ENCODE measurements around the gene DYNC2I2.
A peak's percentile ranks its signal among the peaks of the same experiment; 100 is the strongest.
"Not testable (repeated sequence)": the region's sequence is repeated elsewhere in the genome, so short reads cannot be mapped to it uniquely, and the experiment has no call there.

DYNC2I2 gene

DNA sequence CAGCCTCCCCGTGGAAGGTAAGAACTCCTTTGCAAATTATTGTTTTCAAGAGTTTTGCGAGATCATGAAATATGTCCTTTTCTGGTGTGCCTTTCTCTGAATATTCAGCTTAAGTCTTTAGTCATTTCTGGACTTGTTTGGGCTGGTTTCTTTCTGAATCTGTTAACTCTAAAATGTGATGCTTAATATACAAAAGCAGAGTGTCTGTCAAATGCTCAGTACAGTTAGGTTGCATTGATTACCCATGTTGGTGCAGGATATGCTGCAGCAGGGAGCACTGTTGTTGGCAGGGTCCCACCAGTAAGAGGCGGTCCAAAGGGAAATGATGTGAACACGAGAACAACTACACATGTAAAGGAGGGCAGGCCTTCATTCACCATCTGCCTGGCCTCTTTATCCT, 56.5 kb downstream of the DYNC2I2 start:
- no peaks in the 10 kb centered on the region for H3K27me3 Mint-ChIP-seq (ENCODE audit: low read depth)
- no peaks in the 10 kb centered on the region for H3K9me3 Mint-ChIP-seq
- no peaks in the 10 kb centered on the region for H3K4me1 Mint-ChIP-seq
- H3K36me3 Mint-ChIP-seq (ENCODE audit: low read depth) = peaks cover 70% of the 10 kb centered on the region
- TF ChIP-seq CTCF (IDR thresholded peaks at IDR 0.05; ENCODE audit: unreplicated experiment in 3 of 3) = no peak
- H3K4me3 Mint-ChIP-seq = no peak overlapping the region
- peak overlapping the region in 1 of 3 experiments; percentile 71 for H3K27ac Mint-ChIP-seq

GRCh38 chr9:128595471-128595870, 61.2 kb downstream of the DYNC2I2 start:
- H3K4me3 Mint-ChIP-seq = no peak overlapping the region
- peaks cover 73% of the 10 kb centered on the region for H3K36me3 Mint-ChIP-seq (ENCODE audit: low read depth)
- H3K27ac Mint-ChIP-seq = no peak overlapping the region
- no peaks in the 10 kb centered on the region for H3K9me3 Mint-ChIP-seq
- H3K4me1 Mint-ChIP-seq = no peaks in the 10 kb centered on the region
- no peaks in the 10 kb centered on the region for H3K27me3 Mint-ChIP-seq (ENCODE audit: low read depth)
- no peak for TF ChIP-seq CTCF (IDR thresholded peaks at IDR 0.05; ENCODE audit: unreplicated experiment in 3 of 3)

DNA sequence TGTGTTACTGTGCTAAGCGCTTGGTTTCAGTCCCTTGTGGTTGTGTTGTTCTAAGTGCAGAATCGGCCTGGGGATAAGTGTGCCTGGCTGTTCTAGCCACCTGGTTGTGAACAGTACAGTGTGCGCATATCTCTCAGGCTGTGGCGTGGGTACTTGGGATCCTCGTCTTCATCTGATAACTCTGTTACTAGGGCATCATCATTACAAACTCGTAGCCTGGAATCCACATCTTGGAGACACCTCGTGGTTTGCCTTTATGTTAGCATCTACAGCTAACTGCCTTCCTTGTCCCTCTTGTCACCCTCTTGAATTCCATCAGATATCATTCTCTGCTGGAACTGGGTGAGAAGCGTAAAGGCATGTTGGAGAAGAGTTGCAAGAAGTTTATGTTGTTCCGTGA, 62.8 kb downstream of the DYNC2I2 start:
- H3K27ac Mint-ChIP-seq = no peak overlapping the region
- no peaks in the 10 kb centered on the region for H3K27me3 Mint-ChIP-seq (ENCODE audit: low read depth)
- H3K36me3 Mint-ChIP-seq (ENCODE audit: low read depth) = peaks cover 66% of the 10 kb centered on the region
- TF ChIP-seq CTCF (IDR thresholded peaks at IDR 0.05; ENCODE audit: unreplicated experiment in 3 of 3) = no peak
- H3K9me3 Mint-ChIP-seq = no peaks in the 10 kb centered on the region
- no peak overlapping the region for H3K4me3 Mint-ChIP-seq
- no peaks in the 10 kb centered on the region for H3K4me1 Mint-ChIP-seq

DNA sequence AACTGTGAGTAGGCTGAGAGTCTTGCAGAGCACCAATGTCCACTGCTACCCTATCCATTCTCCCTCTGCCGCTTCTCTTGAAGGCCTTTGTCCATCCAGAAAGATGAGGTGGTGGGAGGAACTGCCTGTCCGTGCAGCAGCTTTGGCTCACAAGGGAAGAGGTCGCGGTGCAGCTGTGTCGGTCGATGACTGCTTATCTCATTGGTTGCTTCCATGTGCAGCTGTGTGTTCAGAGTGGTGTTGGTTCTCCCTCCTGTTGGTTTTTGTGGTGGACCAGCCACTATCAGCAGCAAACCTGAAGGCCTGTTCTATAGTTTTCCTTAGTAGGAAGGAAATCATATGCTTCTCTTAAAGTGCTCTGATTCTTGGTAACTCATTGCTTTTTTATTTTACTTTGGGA, 63.6 kb downstream of the DYNC2I2 start:
- no peak for TF ChIP-seq CTCF (IDR thresholded peaks at IDR 0.05; ENCODE audit: unreplicated experiment in 3 of 3)
- H3K4me3 Mint-ChIP-seq = no peak overlapping the region
- no peaks in the 10 kb centered on the region for H3K27me3 Mint-ChIP-seq (ENCODE audit: low read depth)
- H3K36me3 Mint-ChIP-seq (ENCODE audit: low read depth) = peaks cover 65% of the 10 kb centered on the region
- H3K4me1 Mint-ChIP-seq = no peaks in the 10 kb centered on the region
- no peaks in the 10 kb centered on the region for H3K9me3 Mint-ChIP-seq
- H3K27ac Mint-ChIP-seq = no peak overlapping the region

DNA sequence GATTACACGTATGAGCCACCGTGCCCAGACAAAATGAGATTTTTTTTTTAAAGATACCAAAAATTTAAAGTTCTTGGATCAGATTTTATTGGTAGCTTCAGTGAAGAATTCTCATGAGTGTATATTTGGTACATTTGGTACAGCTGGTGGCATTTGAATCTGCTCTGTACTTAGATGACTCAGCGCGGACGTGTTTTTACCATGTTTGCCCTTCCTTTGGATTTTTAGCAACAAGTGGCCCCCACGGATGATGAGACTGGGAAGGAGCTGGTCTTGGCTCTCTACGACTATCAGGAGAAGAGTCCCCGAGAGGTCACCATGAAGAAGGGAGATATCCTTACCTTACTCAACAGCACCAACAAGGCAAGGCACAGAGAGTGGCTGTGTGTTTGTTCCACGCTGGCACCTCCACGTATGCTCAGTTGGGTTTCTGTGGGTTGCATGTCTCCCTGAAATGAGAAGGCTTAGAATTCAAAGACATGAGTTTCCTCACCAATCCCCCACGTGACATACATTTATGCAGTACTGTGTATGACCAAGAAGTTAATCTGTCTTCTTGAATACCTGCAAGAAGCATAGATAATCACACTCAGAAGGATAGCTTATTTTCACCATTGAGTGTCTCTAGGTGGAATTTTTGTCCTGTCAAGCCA, 67.9 kb downstream of the DYNC2I2 start:
- no peaks in the 10 kb centered on the region for H3K27me3 Mint-ChIP-seq (ENCODE audit: low read depth)
- no peaks in the 10 kb centered on the region for H3K9me3 Mint-ChIP-seq
- no peaks in the 10 kb centered on the region for H3K4me1 Mint-ChIP-seq
- H3K4me3 Mint-ChIP-seq = no peak overlapping the region
- no peak overlapping the region for H3K27ac Mint-ChIP-seq
- H3K36me3 Mint-ChIP-seq (ENCODE audit: low read depth) = peaks cover 82% of the 10 kb centered on the region
- TF ChIP-seq CTCF (IDR thresholded peaks at IDR 0.05; ENCODE audit: unreplicated experiment in 3 of 3) = no peak

DNA sequence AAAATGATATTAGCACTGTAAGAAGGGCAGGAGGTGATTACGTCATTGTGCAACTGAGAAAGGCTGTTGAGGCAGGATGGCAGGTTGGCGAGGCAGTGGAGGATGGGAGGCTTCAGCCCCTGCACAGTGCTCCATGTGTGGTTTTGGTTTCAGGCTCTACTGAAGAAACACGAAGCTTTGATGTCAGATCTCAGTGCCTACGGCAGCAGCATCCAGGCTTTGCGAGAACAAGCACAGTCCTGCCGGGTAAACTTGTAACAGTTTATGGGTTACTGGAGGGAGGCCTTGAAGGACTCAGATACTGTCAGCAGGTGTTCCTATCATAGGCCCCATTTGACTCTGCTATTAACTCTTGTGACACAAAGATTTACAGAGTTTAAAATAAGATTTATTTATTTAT, 69.2 kb downstream of the DYNC2I2 start:
- peaks cover 83% of the 10 kb centered on the region for H3K36me3 Mint-ChIP-seq (ENCODE audit: low read depth)
- TF ChIP-seq CTCF (IDR thresholded peaks at IDR 0.05; ENCODE audit: unreplicated experiment in 3 of 3) = no peak
- H3K27me3 Mint-ChIP-seq (ENCODE audit: low read depth) = no peaks in the 10 kb centered on the region
- no peak overlapping the region for H3K4me3 Mint-ChIP-seq
- H3K9me3 Mint-ChIP-seq = no peaks in the 10 kb centered on the region
- no peaks in the 10 kb centered on the region for H3K4me1 Mint-ChIP-seq
- H3K27ac Mint-ChIP-seq = no peak overlapping the region

DNA sequence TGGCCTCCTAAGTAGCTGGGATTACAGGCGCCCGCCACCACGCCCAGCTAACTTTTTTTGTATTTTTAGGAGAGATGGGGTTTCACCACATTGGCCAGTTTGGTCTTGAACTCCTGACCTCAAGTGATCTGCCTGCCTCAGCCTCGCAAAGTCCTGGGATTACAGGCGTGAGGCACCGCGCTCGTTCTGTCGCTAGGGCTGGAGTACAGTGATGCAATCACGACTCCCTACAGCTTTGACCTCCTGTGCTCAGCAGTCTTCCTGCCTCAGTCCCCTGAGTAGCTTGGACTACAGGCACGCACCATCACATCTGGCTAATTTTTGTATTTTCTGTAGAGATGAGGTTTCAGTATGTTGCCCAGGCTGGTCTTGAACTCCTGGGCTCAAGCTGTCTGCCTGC, 69.7 kb downstream of the DYNC2I2 start:
- H3K27ac Mint-ChIP-seq; H3K27me3 Mint-ChIP-seq (ENCODE audit: low read depth): not testable (repeated sequence)

DNA sequence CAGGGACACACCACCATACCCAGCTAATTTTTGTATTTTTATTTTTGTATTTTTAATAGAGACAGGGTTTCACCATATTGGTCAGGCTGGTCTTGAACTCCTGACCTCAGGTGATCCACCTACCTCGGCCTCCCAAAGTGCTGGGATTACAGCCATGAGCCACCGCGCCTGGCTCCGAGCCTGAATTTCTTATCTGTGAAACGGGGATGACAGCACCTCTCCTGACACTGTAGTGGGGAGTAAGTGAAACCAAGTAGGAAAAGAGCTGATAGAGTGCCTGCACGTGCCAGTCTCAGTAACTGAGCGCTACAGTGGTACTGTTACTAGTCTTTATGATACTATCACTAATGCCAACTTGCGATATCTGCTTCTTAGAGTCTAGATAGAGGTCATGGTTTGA, 71.5 kb downstream of the DYNC2I2 start:
- not testable (repeated sequence) for H3K4me1 Mint-ChIP-seq; H3K27ac Mint-ChIP-seq; H3K27me3 Mint-ChIP-seq (ENCODE audit: low read depth); H3K4me3 Mint-ChIP-seq; H3K9me3 Mint-ChIP-seq
- peaks cover 86% of the 10 kb centered on the region for H3K36me3 Mint-ChIP-seq (ENCODE audit: low read depth)

More for the DNA sequence above, 69.7 kb downstream of the DYNC2I2 start:
- not testable (repeated sequence) for H3K4me1 Mint-ChIP-seq, H3K9me3 Mint-ChIP-seq, H3K4me3 Mint-ChIP-seq
- H3K36me3 Mint-ChIP-seq (ENCODE audit: low read depth) = peaks cover 83% of the 10 kb centered on the region

Measured in nephron (organoid).